HG03139 (cell line): ENCODE data around the gene CACNA2D3.

Experiments used
- ATAC-seq: cut with Tn5 transposase; IDR thresholded peaks from one replicate; pipeline ENCODE4 v1.9.1; 2021; ENCODE audit not compliant: unreplicated experiment

CACNA2D3 gene

GRCh38 chr3:54653456-54654195 lies 531.3 kb downstream of the CACNA2D3 start:
- ATAC-seq: no peak

GRCh38 chr3:54654776-54655175 lies 532.4 kb downstream of the CACNA2D3 start:
- ATAC-seq: no peak

- no peak for ATAC-seq
These were observed 537.0 kb downstream of the CACNA2D3 start for GRCh38 chr3:54659347-54659746.

- no peak for ATAC-seq
These were observed 538.4 kb downstream of the CACNA2D3 start for GRCh38 chr3:54660714-54661132.

- ATAC-seq: no peak
These were observed 538.8 kb downstream of the CACNA2D3 start for GRCh38 chr3:54661151-54661550.

- ATAC-seq: no peak
These were observed 541.2 kb downstream of the CACNA2D3 start for GRCh38 chr3:54663501-54664011.

GRCh38 chr3:54665016-54665600 lies 542.8 kb downstream of the CACNA2D3 start:
- ATAC-seq: no peak

GRCh38 chr3:54668236-54668635 lies 545.9 kb downstream of the CACNA2D3 start:
- no peak for ATAC-seq

- no peak for ATAC-seq
These were observed 548.0 kb downstream of the CACNA2D3 start for GRCh38 chr3:54670201-54671000.

- no peak for ATAC-seq
These were observed 549.2 kb downstream of the CACNA2D3 start for GRCh38 chr3:54671511-54671910.

GRCh38 chr3:54676087-54676486 lies 553.7 kb downstream of the CACNA2D3 start:
- ATAC-seq: no peak

- ATAC-seq: no peak
These were observed 559.4 kb downstream of the CACNA2D3 start for GRCh38 chr3:54681706-54682105.

- no peak for ATAC-seq
These were observed 562.9 kb downstream of the CACNA2D3 start for GRCh38 chr3:54685213-54685612.

- no peak for ATAC-seq
These were observed 569.0 kb downstream of the CACNA2D3 start for GRCh38 chr3:54691289-54691771.

- ATAC-seq: no peak
These were observed 574.0 kb downstream of the CACNA2D3 start for GRCh38 chr3:54696313-54696712.

- no peak for ATAC-seq
These were observed 575.7 kb downstream of the CACNA2D3 start for GRCh38 chr3:54698054-54698453.

GRCh38 chr3:54703923-54704322 lies 581.6 kb downstream of the CACNA2D3 start:
- no peak for ATAC-seq

GRCh38 chr3:54705730-54706129 lies 583.4 kb downstream of the CACNA2D3 start:
- ATAC-seq: no peak

- no peak for ATAC-seq
These were observed 584.4 kb downstream of the CACNA2D3 start for GRCh38 chr3:54706738-54707137.

GRCh38 chr3:54709785-54710184 lies 587.4 kb downstream of the CACNA2D3 start:
- ATAC-seq: no peak

GRCh38 chr3:54710954-54711353 lies 588.6 kb downstream of the CACNA2D3 start:
- ATAC-seq: no peak
